Panc1 (cell line): Measurements from ENCODE around the gene MPP2.

Source experiments
- POLR2AphosphoS5 ChIP-seq: IDR thresholded peaks from 2 replicates; pipeline ENCODE4 v1.6.1; 2012; ENCODE audit warnings: mild to moderate bottlenecking, low read depth, low read length, moderate library complexity
- SIN3A ChIP-seq: IDR thresholded peaks from 2 replicates; pipeline ENCODE4 v1.6.1; 2012; ENCODE audit warnings: low read depth, mild to moderate bottlenecking, low read length, moderate library complexity, borderline replicate concordance; ENCODE audit not compliant: insufficient read depth
- TCF7L2 ChIP-seq: IDR thresholded peaks from 2 replicates; pipeline ENCODE4 v1.6.1; 2011; ENCODE audit warnings: mild to moderate bottlenecking, low read depth, low read length, inconsistent platforms
- TF ChIP-seq, protein P1 (sequence below): fragments of 450-650 bp; IDR thresholded peaks from 2 replicates; pipeline ENCODE4 v1.5.1; 2017; ENCODE audit warnings: mild to moderate bottlenecking

GRCh38 chr17:43940630-43941029 lies 33.3 kb upstream of the MPP2 start:
- TF ChIP-seq POLR2AphosphoS5 (no peak), SIN3A (no peak), TCF7L2 (no peak)
- TF ChIP-seq, protein P1, sequence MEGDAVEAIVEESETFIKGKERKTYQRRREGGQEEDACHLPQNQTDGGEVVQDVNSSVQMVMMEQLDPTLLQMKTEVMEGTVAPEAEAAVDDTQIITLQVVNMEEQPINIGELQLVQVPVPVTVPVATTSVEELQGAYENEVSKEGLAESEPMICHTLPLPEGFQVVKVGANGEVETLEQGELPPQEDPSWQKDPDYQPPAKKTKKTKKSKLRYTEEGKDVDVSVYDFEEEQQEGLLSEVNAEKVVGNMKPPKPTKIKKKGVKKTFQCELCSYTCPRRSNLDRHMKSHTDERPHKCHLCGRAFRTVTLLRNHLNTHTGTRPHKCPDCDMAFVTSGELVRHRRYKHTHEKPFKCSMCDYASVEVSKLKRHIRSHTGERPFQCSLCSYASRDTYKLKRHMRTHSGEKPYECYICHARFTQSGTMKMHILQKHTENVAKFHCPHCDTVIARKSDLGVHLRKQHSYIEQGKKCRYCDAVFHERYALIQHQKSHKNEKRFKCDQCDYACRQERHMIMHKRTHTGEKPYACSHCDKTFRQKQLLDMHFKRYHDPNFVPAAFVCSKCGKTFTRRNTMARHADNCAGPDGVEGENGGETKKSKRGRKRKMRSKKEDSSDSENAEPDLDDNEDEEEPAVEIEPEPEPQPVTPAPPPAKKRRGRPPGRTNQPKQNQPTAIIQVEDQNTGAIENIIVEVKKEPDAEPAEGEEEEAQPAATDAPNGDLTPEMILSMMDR = peak; percentile 62
